8988T (cell line): ENCODE results near the gene CHN2.

Experiments used
- DNase-seq: peaks from one replicate; pipeline ENCODE4 v3.0.0; 2011

Gene CHN2

GRCh38 chr7:29340696-29341095 is 146.1 kb downstream of the CHN2 start:
- DNase-seq = no peak

- no peak for DNase-seq
These were observed 146.6 kb downstream of the CHN2 start for GRCh38 chr7:29341156-29341555.

GRCh38 chr7:29342761-29343160 is 148.2 kb downstream of the CHN2 start:
- no peak for DNase-seq

GRCh38 chr7:29343399-29343798 is 148.8 kb downstream of the CHN2 start:
- no peak for DNase-seq

- DNase-seq = no peak
These were observed 149.9 kb downstream of the CHN2 start for GRCh38 chr7:29344334-29344978.

GRCh38 chr7:29345590-29345989 is 151.0 kb downstream of the CHN2 start:
- no peak for DNase-seq

GRCh38 chr7:29346231-29346978 is 151.8 kb downstream of the CHN2 start:
- DNase-seq = no peak

- no peak for DNase-seq
These were observed 154.8 kb downstream of the CHN2 start for GRCh38 chr7:29349362-29349761.

GRCh38 chr7:29350351-29350750 is 155.8 kb downstream of the CHN2 start:
- DNase-seq = no peak

- no peak for DNase-seq
These were observed 157.5 kb downstream of the CHN2 start for GRCh38 chr7:29352041-29352440.

GRCh38 chr7:29353810-29354209 is 159.2 kb downstream of the CHN2 start:
- DNase-seq = no peak

- DNase-seq = no peak
These were observed 159.8 kb downstream of the CHN2 start for GRCh38 chr7:29354340-29354739.

GRCh38 chr7:29355388-29355787 is 160.8 kb downstream of the CHN2 start:
- no peak for DNase-seq

GRCh38 chr7:29356631-29357030 is 162.1 kb downstream of the CHN2 start:
- no peak for DNase-seq

GRCh38 chr7:29359482-29360093 is 165.0 kb downstream of the CHN2 start:
- DNase-seq = no peak

- no peak for DNase-seq
These were observed 166.4 kb downstream of the CHN2 start for GRCh38 chr7:29360633-29361625.

GRCh38 chr7:29362380-29362779 is 167.8 kb downstream of the CHN2 start:
- DNase-seq = no peak

GRCh38 chr7:29363636-29364425 is 169.3 kb downstream of the CHN2 start:
- DNase-seq = no peak

GRCh38 chr7:29364661-29365060 is 170.1 kb downstream of the CHN2 start:
- DNase-seq = no peak

- no peak for DNase-seq
These were observed 170.8 kb downstream of the CHN2 start for GRCh38 chr7:29365423-29365822.

GRCh38 chr7:29367784-29368183 is 173.2 kb downstream of the CHN2 start:
- no peak for DNase-seq

GRCh38 chr7:29369909-29370488 is 175.4 kb downstream of the CHN2 start:
- no peak for DNase-seq
